Hypothalamus (tissue), 51 donors: ENCODE measurements around the gene MACO1.
"Not testable (repeated sequence)": the region's sequence is repeated elsewhere in the genome, so short reads cannot be mapped to it uniquely, and the experiment has no call there.

Experiments used
- DNase-seq, 51 donors: peaks; one replicate each; lab custom pipeline; 2025; lab: John Stamatoyannopoulos, UW

Gene MACO1, protein sequence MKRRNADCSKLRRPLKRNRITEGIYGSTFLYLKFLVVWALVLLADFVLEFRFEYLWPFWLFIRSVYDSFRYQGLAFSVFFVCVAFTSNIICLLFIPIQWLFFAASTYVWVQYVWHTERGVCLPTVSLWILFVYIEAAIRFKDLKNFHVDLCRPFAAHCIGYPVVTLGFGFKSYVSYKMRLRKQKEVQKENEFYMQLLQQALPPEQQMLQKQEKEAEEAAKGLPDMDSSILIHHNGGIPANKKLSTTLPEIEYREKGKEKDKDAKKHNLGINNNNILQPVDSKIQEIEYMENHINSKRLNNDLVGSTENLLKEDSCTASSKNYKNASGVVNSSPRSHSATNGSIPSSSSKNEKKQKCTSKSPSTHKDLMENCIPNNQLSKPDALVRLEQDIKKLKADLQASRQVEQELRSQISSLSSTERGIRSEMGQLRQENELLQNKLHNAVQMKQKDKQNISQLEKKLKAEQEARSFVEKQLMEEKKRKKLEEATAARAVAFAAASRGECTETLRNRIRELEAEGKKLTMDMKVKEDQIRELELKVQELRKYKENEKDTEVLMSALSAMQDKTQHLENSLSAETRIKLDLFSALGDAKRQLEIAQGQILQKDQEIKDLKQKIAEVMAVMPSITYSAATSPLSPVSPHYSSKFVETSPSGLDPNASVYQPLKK

DNA sequence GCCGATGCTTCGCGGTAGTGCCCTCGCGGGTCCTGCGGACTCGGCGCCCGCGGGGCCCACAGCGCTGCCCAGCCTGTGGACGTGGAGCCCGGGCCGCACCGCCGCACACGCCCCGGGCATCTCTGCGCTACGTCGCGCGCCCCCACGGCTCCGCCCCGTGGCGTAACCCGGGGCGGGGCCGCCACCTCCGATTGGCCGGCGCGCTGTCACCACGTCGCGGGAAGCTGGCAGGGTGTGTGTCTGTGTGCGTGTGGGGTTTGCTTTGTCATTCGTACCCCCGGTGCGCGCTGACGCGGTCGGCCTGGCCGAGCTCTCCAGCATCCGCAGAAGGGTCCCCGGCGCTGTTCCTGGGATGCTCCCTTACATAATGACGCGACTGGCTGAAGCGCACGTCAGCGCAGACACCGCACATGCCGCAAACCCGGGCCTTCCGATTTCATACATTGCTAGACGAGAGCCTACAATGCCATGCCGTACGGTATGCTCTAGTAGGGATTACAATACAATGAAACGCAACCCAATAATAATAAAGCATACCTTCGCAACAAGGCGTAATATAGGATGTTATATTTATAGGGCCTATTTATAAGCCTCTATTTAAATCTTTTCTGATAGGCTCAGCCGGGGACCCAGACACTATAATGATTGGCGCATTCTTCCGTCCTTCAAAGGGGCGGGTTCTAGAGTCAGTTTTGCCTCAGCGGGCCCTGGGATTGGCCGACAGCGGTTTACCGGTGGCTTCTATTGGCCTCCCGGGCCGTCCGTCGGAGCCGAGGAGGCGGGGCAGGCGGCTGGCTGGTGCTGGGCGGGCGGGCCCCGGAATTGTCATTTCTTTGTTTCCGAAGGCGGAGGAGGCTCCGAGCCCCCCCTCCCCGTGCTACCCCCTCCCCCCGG is at the start of gene MACO1:
Gene MACO1, plus strand, starts transcription at position 825 of the 894 bp plus-strand sequence. CDS start 202 bp downstream, outside the sequence.
- DNase-seq = peak; percentile 73 to 99 (median 96)

DNA sequence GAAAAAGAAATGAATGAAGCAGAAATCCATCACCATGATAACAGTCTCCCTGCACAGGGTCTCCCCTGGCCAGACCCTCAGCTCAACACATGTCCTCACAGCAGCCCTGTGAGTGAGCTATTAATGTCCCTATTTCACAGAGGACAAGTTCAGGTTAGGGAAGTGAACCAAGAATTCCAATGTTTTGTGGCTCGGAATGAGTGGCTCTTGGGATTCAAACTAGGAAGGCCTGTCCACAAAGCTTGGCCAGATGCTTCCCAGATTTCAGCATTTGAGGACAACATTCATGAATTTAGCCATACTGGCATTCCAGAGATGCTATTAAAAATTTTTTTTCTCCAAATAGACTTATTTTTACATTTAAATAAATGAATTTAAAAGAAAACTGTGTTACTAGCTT is 48.2 kb upstream of the MACO1 start:
- DNase-seq = not testable (repeated sequence)

DNA sequence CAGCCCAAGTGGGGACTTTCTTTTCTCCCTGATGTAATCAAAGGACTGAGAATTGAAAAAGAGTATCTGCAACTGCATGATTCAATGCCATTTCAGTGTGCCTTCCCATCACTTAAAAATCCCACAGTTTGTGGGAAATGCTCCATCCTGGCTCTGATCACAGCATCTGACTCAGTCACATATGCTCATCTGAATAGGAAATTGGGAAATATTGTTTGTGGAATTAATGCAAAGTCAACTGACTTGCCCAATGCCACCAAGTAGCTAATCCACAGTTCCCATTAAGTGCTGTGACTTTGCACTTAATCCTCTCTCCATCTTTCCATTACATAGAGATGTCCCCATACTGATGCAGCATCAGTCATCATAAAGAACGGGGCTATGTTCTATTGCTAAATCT is 47.6 kb upstream of the MACO1 start:
- not testable (repeated sequence) for DNase-seq

DNA sequence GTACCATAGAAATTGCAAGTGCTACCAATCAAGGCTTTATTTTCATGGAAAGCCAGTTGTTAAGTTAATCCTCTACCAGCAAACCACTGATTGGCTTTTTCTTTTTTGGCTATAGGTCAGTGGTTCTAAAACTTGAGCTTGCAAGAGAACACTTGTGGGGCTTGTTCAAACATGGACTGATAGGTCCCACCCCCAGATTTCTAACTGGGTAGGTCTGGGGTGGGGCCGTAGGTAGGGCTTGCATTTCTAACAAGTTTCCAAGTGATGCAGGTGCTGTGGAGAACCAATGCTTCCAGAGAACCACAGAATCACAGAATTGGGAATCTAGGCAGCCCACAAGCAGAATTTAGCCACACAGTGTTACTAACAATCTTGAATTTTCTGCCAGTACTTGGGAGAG is 46.8 kb upstream of the MACO1 start:
- DNase-seq = not testable (repeated sequence)

DNA sequence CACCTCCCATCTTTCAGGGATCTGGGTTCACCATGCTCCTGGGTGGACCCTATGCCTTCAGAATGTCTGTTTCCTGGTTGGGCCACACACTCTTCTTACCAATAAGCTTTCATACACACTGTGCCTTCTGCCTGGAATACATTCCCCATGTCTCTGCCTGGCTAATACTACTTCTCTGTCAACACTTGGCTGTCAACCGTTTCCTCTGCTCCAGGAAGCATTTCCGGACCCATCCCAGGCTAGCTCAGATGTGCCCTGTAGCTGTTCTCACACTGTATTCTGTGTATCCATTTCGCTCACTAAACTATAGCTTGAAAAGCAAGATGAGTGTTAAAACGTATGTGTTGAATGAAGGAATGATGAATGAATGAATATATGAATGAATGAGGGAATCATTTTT is 43.6 kb upstream of the MACO1 start:
- DNase-seq = not testable (repeated sequence)

DNA sequence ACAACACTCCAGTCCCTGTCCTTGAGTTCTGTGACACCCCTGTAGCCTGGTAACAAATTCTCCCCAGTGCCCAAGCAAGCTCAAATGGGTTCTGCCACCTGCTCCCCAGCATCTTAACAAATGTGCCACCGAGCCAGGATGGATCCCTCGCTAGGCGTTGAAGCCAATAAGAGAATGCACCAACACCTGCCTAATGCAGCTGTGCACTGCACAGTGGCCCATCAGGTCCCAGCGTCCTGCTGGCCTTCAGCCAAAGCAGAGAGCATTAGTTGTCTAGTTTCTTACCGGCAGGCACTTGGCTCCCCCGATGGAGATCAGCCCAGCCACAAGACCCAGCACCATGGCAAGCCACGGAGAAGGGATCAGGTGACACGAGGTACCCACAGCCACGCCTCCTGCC is 42.0 kb upstream of the MACO1 start:
- DNase-seq = not testable (repeated sequence)

DNA sequence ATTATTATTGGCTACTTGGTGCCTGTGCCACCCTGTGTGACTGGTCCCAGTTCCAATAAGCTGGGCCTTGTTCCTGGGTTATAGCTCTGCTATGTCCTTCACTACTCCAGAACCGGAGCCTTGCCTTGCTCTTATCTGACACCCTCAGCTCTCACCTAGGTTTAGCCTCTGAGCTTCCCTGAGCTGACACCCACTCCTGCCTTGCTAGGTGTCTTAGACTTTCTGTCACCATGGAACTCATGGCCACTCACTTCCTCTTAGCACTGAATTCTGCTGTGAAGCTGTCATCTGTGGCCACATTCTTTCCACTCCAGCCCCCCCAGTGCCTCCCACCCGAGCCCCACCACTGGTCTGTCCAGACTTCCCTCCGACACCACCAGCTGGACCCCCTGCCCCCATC is 41.0 kb upstream of the MACO1 start:
- DNase-seq = not testable (repeated sequence)

DNA sequence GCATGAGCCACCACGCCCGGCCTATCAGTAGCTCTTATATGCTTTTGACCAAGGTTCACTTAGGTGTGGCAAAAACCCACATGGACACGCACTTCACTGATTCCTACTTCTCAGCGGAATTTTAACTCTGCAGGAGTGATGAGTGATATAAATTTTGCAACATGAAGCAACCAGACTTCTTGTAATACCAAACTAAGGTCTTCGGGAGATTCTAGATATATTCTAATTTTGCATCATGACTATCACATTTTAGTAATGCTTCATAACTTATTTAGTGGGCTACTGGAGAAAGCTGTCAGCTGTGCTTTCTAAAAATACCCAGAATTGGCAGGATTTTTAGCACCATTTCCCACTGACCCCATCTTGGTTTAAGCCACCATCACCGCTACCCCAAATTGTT is 37.9 kb upstream of the MACO1 start:
- no peak for DNase-seq

DNA sequence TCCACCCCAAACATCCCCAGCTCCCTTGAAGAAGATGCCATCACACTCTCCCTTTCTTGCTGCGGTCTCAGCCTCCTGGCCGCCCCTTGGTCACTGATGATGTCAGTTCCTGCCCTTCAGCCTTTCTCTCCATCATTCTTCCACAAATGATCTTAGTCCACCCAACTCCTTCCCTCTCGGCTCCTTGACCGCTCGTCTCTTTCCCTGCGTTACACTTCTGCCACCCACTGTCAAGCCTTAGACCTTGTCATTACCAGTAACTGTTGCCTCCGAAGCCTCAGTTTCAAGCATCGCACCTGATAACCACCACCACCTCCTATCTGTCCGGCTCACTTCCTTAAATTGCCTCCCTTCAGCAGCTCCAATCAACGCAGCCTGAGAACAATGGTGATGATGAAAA is 33.1 kb upstream of the MACO1 start:
- DNase-seq = not testable (repeated sequence)

DNA sequence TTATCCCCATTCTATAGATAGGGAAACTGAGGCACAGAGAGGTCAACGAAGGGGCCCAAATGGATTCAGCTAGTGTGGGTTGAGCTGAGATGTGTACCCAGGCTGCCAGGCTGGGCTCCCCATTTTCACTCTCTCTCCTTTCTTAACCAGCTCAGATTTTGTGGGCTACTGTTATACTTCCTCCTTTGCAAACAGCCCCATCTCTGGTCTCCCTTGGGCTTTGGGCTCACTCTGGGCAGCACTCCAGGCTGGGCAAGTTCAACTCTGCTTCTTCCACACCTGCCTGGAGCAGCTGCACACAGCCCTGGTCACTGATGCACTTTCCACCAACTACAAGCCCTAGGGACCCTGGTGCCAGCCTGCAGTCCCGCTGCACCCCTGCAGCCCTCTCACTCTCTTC is 32.6 kb upstream of the MACO1 start:
- DNase-seq = not testable (repeated sequence)

DNA sequence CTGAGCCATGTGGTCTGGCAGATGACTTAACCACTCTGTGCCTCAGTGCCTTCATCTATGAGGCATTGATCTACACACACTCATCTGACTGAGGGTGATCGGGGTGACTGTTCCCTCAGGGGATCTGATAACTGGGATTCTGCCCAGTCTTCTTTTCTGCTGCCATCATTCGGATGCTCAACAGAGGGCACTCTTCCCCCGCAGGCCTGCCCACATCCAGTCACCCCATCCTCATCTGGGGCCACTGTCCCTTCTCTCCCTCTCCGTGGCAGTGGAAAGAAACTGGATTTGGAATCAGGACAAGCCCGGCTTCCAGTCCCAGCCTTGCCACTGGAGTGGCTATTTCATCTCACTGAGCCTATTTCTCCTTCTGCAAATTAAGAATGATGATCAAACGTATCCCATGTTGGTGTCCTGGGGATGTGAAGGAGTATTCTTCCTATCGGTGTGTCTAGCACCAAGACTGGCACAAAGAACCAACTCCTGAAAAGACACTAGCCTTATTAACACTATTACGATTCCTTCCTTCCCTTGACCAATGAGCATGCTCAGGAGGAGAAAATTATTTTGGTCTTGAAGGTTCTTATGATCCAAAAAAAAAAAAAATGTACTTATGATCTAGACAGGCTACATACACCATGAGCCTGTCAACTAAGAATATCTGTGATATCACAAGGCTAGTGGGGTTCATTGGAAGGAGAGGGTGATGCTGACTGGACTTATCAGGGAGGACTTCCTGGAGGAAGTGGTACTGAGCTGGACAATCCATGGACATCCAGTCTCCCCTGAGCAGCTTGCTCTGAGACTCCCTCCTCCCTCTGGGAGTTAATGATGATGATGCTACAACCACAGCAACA is 27.5 kb upstream of the MACO1 start:
- peak in 17 of 51 donors; percentile 0 to 34 (median 7) for DNase-seq

DNA sequence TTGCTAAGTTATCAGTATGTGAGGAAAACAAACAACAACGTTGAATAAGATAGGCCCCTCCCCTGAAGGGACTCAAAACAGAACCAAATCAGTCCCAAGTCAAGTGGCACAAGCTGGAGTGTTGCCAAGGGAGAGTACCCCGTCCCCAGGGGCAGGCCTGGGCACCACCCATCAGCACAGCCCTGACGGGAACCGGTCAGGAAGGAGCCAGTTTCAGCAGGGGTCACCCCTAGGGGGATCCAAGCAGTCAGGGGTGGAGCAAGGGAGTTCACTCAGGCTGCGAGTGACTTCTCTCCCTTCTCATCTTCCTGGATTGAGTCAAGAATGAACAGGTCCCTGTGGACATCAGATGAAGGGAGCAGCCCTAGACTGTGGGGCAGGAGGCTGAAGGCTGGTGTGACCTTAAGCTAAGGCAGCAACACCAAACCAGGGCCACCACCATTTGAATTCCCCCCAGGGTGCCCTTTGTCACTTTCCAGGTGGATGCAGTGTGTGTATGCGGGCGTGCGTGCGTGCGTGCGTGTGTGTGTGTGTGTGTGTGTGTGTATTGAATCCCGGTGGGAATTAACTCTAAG is 24.9 kb upstream of the MACO1 start:
- DNase-seq = not testable (repeated sequence)

DNA sequence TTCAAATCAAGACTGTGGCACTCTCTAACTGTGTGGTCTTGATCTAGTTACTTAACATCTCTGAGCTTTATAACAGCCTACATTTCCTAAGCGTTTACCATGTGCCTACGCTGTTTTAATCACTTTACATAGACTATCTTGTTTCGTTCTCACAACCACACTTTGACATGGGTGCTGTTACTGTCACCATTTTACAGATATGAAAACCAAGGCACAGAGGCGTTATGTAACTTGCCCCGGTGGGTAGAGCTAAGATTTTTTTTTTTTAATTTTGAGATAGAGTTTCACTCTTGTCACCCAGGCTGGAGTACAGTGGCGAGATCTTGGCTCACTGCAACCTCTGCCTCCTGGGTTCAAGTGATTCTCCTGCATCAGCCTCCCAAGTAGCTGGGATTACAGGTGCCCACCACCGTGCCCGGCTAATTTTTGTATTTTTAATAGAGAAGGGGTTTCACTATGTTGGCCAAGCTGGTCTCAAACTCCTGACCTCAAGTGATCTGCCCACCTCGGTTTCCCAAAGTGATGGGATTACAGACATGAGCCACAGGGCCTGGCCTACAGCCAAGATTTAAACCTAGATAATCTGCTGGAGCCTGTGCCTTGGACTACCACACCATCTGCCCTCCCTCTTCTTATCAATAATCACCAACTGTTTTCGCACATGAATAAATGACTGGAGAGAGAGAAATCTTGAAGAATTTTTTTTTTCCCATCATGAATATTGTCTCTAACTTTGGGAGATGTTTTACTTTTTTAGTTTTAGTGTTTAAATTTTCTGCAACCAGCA is 20.9 kb upstream of the MACO1 start:
- not testable (repeated sequence) for DNase-seq

DNA sequence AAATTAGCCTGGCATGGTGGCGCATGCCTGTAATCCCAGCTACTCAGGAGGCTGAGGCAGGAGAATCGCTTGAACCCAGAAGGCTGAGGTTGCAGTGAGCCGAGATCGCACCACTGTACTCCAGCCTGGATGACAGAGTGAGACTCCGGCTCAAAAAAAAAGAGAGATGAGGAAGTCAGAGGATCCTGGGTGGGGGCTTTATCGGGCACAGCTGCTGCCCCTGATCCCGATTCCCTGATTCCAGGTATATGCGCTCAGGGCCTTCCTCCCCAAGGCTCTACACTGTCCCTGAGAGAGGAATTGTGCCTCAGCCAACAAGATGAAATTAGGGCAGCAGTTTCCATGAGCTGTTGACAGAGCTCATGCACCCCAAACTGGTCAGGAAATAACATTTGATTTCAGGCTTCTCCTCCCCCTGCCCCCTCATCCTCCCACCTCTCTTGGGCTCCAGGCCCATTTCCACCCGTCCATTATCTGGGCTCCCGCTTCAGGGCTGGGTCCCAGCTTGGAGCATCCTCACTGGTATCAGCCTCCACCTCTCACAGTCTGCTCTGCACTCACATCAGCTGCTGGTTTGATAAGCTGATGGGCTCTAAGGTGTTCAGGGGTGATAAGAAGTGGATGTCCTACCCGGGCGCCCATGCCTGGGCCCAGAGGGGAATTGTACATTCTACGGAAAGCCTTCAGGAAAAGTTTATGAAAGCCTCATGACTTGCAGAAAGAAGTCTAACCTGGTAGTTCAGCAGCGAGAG is 17.6 kb upstream of the MACO1 start:
- not testable (repeated sequence) for DNase-seq

DNA sequence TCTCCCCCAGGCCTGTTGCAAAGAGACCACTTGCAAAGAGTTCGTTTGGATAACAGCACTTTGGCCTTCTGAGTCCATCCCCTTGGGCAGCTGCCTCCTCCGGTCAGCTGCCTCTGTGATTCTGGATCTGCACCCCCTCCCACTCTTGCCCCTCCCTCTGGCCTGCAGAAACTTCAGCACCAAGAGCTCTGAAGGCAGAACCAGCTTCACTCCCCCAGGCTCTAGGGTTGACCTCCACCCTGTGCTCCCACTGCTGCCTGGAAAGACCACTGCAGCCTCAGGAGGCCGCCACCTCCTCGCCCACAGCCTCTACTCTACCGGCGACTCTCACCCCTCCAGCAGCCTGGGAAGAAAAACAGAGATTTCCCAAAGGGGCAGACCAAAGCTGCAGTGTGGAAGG is 16.5 kb upstream of the MACO1 start:
- DNase-seq = not testable (repeated sequence)

DNA sequence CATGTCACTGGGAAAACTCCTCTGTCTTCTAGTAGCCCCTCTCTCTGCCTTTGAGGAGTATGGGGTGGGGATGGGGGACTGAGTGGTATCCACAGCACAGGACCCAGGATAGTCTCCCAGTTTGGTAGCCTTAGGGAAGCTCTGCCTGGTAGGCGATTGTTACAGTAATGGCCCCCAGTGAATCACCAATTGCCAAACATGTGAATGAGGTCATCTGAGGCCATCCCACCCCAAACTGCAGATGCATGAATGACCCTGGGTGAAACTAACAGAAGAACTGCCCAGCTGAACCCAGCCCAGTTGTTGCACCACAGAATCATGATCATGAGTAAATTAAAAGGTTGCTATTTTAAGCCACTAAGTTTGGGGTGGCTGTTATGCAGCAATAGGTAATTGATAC is 16.1 kb upstream of the MACO1 start:
- DNase-seq = not testable (repeated sequence)

DNA sequence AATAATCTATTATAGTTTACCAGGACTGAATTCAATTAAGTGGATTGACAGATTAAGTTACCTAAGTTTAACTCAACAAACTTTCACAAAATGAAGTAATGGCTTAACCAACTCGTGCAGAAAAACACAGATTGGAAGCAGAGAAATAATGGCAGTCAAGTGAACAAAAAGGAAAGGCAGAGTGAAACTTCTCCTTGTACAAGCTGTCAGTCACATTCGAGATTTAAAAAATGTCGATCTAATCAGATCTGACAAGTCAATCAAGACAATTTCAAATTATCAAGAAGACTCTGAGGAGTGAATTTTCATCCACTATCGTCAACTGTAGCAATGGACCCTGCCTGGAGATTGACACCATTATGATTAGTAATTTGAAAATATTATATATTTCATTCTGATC is 13.4 kb upstream of the MACO1 start:
- DNase-seq = not testable (repeated sequence)

DNA sequence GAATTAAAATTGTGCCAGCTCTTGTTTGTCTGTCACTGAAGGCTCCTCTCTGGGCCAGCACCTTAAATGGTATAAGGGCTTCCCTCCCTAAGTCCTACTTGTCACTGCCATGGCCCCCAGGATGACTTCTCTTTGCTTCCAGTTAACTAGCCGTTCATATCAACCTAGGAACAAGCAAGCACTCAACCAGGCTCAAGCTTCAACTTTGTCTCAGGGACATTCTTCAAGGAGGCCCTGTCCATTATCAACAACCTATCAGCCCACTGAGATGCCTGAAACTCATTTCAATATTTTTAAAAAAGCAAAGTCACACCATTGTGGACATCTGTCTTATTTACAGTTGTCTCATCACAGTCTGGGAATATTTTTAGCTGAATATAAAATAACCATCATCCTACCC is 11.4 kb upstream of the MACO1 start:
- DNase-seq = not testable (repeated sequence)
